Activated T-helper 1 cell treated with anti-CD3 and anti-CD28 coated beads, Interleukin-12 subunit alpha, Interleukin-12 subunit beta, Interleukin-2, Interleukin-4 antibody, amounts not matched to agents 30 ng/mL and 10 ng/mL and 1 ng/mL, durations not matched to agents 14 hours and 24 hours and 36 hours (primary cell): Measurements from ENCODE around the gene MPRIP. TPM values are rescaled to one million over a fixed set of nuclear protein-coding genes. Genes with fewer than 3 reads are reported as not detected.
A peak's percentile ranks its signal among the peaks of the same experiment; 100 is the strongest.
"Not testable (repeated sequence)": the region's sequence is repeated elsewhere in the genome, so short reads cannot be mapped to it uniquely, and the experiment has no call there.

Source experiments
- DNase-seq: peaks from one replicate; pipeline ENCODE4 v3.0.0; 2021; ENCODE audit warnings: low spot score
- H3K27ac Mint-ChIP-seq: one replicate; pipeline ENCODE4 v1.8.0; 2021; ENCODE audit warnings: mild to moderate bottlenecking, mixed read lengths
- H3K27me3 Mint-ChIP-seq: one replicate; pipeline ENCODE4 v1.8.0; 2022; ENCODE audit warnings: mild to moderate bottlenecking, moderate library complexity, mixed read lengths; ENCODE audit not compliant: insufficient read depth
- H3K36me3 Mint-ChIP-seq: one replicate; pipeline ENCODE4 v1.8.0; 2021; ENCODE audit warnings: low read depth, mixed read lengths
- H3K4me1 Mint-ChIP-seq: one replicate; pipeline ENCODE4 v1.8.0; 2021; ENCODE audit warnings: low read depth, mixed read lengths
- H3K4me3 Mint-ChIP-seq: one replicate; pipeline ENCODE4 v1.8.0; 2021; ENCODE audit warnings: mild to moderate bottlenecking, moderate library complexity, mixed read lengths
- H3K9me3 Mint-ChIP-seq: one replicate; pipeline ENCODE4 v1.8.0; 2021; ENCODE audit warnings: mixed read lengths
- intact Hi-C: fragments of 100-400 bp; cut with micrococcal nuclease; formaldehyde crosslinking; loops from one replicate; pipeline ENCODE4 v1.15.1; 2024
- total RNA-seq: library from RNA; stranded (reverse); gene quantifications from 2 replicates; pipeline ENCODE4 v1.2.3, GENCODE V29; 2022

The MPRIP gene
- total RNA-seq, 1 donor from 2014 or later: 175 TPM

DNA sequence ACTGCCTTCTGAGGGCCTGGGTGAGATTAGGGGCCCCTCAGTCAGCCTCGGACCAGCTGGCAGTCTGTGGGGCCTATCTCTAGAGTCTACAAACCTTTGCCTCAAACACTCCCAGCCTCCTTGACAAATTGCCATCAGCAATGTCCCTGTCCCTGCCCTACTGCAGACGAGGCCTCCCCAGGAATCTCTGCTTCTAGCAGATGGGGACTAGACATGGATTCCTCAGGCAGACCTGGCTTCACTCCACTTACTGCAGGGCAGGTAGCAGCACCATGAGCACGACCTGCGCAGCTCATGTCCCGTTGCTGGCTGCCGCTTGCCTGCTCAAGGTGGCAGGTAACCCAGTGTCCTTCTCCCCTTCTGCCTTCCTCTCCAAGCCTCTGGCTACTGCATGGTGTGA lies 114.8 kb downstream of the MPRIP start:
- DNase-seq: no peak
- Mint-ChIP-seq H3K4me1 (peaks cover 34% of the 10 kb centered on the region), H3K36me3 (peaks cover 39% of the 10 kb centered on the region), H3K27me3 (no peaks in the 10 kb centered on the region), H3K27ac (no peak overlapping the region), H3K9me3 (no peaks in the 10 kb centered on the region), H3K4me3 (no peak overlapping the region)
- intact Hi-C loops: no loop called here

DNA sequence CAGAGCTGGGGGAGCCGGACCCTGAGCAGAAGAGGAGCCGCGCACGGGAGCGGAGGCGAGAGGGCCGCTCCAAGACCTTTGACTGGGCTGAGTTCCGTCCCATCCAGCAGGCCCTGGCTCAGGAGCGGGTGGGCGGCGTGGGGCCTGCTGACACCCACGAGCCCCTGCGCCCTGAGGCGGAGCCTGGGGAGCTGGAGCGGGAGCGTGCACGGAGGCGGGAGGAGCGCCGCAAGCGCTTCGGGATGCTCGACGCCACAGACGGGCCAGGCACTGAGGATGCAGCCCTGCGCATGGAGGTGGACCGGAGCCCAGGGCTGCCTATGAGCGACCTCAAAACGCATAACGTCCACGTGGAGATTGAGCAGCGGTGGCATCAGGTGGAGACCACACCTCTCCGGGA lies 116.2 kb downstream of the MPRIP start:
- H3K27ac Mint-ChIP-seq, intact Hi-C loops: not testable (repeated sequence)
- H3K36me3 Mint-ChIP-seq: peaks cover 35% of the 10 kb centered on the region

DNA sequence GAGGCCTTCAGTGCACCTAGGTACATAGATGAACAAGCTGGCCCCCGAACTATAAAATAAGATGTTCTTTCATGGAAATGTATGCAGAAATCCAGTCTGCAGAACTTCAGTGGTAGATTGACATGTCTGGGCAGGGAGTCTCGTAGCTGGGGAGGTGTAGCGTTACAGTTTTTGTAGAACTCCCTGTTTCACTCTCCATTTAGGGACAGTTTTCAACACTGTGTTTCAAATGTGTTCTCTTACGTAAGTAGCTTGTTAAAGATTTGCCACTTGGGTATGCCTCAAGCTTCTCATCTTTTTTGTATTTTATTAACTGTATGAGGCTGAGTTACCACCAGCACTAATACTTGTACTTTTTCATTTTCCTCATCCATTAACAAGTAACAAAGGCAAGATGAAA lies 117.3 kb downstream of the MPRIP start:
- intact Hi-C loops: no loop called here
- Mint-ChIP-seq H3K4me3 (no peak overlapping the region), H3K36me3 (peaks cover 27% of the 10 kb centered on the region), H3K27ac (no peak overlapping the region), H3K4me1 (peaks cover 11% of the 10 kb centered on the region), H3K9me3 (no peaks in the 10 kb centered on the region), H3K27me3 (no peaks in the 10 kb centered on the region)
- no peak for DNase-seq

More for the DNA sequence above, 116.2 kb downstream of the MPRIP start:
- not testable (repeated sequence) for H3K9me3 Mint-ChIP-seq, H3K4me3 Mint-ChIP-seq, H3K27me3 Mint-ChIP-seq, DNase-seq
- H3K4me1 Mint-ChIP-seq: peaks cover 21% of the 10 kb centered on the region

DNA sequence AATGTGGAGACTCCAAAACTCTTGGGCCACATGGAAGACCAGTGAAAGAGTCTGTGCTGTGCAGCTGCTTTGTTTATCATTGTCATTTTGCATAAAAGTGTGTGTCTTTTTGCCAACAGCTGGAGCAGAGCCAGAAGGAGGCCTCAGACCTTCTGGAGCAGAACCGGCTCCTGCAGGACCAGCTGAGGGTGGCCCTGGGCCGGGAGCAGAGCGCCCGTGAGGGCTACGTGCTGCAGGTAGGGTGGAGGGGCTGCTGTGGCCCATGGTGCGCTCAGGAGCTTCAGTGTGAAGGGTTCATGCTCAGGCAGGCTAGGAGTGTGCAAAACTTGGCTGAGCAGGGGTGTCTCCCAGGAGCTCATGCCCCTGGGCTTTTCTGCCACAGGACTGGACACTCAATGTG lies 118.9 kb downstream of the MPRIP start:
- DNase-seq: no peak
- Mint-ChIP-seq H3K27me3 (no peaks in the 10 kb centered on the region), H3K4me3 (no peak overlapping the region), H3K36me3 (peaks cover 20% of the 10 kb centered on the region), H3K4me1 (no peaks in the 10 kb centered on the region), H3K9me3 (no peaks in the 10 kb centered on the region), H3K27ac (no peak overlapping the region)
- intact Hi-C loops: no loop called here

DNA sequence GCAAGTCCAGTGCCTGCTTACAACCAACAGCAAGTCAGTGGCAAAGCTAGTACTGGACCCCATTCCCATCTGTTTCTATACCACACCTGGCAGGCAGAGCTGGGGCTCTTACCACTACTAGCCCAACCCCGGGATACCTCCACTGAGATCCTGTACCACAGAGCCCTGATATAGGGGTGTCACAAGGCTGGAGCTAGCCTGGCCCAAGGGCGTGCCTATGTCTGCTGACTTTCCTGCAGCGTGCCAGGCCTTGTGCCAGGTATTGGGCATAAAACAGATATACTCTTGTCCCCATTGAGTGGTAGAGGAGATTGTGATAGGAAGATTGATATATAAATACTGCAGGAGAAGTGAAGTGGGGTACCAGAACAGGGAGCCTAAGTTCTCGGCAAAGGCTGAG lies 119.5 kb downstream of the MPRIP start:
- intact Hi-C loops: no loop called here
- H3K4me1 Mint-ChIP-seq: no peaks in the 10 kb centered on the region
- no peaks in the 10 kb centered on the region for H3K27me3 Mint-ChIP-seq
- H3K36me3 Mint-ChIP-seq: peaks cover 18% of the 10 kb centered on the region
- H3K27ac Mint-ChIP-seq: no peak overlapping the region
- H3K4me3 Mint-ChIP-seq: no peak overlapping the region
- no peaks in the 10 kb centered on the region for H3K9me3 Mint-ChIP-seq
- DNase-seq: no peak

DNA sequence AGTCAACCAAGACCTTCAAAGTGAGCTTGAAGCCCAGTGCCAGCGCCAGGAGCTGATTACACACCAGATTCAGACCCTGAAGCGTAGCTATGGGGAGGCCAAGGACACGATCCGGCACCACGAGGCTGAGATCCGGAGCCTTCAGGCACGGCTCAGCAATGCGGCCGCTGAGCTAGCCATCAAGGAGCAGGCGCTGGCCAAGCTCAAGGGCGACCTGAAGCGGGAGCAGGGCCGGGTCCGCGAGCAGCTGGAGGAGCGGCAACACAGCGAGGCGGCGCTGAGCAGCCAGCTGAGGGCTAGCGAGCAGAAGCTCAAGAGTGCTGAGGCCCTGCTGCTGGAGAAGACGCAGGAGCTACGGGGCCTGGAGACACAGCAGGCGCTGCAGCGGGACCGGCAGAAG lies 121.9 kb downstream of the MPRIP start:
- Mint-ChIP-seq H3K9me3 (no peaks in the 10 kb centered on the region), H3K4me3 (no peak overlapping the region), H3K27ac (no peak overlapping the region), H3K4me1 (peaks cover 7% of the 10 kb centered on the region), H3K27me3 (no peaks in the 10 kb centered on the region), H3K36me3 (peaks cover 27% of the 10 kb centered on the region)
- DNase-seq: no peak
- intact Hi-C loops: no loop called here

DNA sequence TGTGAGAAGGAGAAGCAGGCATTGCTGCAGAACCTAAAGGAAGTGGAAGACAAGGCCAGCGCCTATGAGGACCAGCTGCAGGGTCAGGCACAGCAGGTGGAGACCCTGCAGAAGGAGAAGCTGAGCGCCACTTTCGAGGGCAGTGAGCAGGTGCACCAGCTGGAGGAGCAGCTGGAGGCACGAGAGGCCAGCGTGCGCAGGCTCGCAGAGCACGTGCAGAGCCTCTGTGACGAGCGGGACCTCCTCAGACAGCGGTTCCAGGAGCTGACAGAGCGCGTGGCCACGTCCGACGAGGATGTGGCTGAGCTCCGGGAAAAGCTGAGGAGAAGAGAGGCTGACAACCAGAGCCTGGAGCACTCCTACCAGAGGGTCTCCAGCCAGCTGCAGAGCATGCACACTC lies 122.4 kb downstream of the MPRIP start:
- Mint-ChIP-seq H3K9me3 (no peaks in the 10 kb centered on the region), H3K4me1 (peaks cover 7% of the 10 kb centered on the region), H3K27ac (no peak overlapping the region), H3K4me3 (no peak overlapping the region), H3K27me3 (no peaks in the 10 kb centered on the region), H3K36me3 (peaks cover 24% of the 10 kb centered on the region)
- no peak for DNase-seq
- intact Hi-C loops: no loop called here

DNA sequence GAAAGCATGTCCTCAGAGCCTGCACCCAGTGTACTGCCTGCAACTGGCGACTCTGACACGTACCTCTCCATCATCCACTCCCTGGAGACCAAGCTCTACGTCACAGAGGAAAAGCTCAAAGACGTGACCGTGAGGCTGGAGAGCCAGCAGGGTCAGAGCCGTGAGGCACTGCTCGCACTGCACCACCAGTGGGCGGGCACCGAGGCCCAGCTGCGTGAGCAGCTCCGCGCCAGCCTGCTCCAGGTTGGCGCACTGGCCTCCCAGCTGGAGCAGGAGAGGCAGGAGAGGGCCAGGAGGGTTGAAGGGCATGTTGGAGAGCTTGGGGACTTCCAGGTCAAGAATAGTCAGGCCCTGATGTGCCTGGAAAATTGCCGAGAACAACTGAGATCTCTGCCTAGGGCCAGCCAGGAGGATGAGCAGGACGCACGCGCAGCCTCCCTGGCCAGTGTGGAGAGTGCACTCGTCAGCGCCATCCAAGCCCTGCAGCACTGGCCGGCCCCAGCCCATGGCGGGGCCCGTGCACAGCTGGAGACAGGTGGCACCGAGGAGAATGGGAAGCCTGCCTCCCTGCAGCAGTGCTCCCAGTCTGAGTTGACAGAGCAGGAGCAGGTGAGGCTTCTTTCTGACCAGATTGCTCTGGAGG lies 123.5 kb downstream of the MPRIP start:
- intact Hi-C loops: no loop called here
- H3K9me3 Mint-ChIP-seq: no peaks in the 10 kb centered on the region
- peaks cover 9% of the 10 kb centered on the region for H3K4me1 Mint-ChIP-seq
- DNase-seq: no peak
- H3K4me3 Mint-ChIP-seq: no peak overlapping the region
- H3K27ac Mint-ChIP-seq: no peak overlapping the region
- no peaks in the 10 kb centered on the region for H3K27me3 Mint-ChIP-seq
- peaks cover 24% of the 10 kb centered on the region for H3K36me3 Mint-ChIP-seq

DNA sequence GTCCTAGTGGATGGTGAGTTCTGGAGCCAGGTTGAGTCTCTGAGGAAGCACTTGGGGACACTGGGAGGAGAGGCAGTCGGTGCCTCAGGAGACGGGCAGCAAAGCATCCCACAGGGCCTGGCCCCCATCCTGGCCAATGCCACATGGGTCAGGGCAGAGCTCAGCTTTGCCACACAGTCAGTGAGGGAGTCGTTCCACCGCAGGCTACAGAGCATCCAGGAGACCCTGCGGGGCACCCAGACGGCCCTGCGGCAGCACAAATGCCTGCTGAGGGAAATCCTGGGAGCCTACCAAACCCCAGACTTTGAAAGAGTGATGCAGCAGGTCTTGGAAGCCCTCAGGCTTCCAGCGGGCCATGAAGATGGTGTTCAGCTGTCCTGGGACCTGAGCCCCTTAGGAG lies 124.2 kb downstream of the MPRIP start:
- Mint-ChIP-seq H3K27me3 (no peaks in the 10 kb centered on the region), H3K9me3 (no peaks in the 10 kb centered on the region), H3K27ac (no peak overlapping the region), H3K36me3 (peaks cover 26% of the 10 kb centered on the region), H3K4me1 (peaks cover 15% of the 10 kb centered on the region), H3K4me3 (no peak overlapping the region)
- no peak for DNase-seq
- intact Hi-C loops: no loop called here

DNA sequence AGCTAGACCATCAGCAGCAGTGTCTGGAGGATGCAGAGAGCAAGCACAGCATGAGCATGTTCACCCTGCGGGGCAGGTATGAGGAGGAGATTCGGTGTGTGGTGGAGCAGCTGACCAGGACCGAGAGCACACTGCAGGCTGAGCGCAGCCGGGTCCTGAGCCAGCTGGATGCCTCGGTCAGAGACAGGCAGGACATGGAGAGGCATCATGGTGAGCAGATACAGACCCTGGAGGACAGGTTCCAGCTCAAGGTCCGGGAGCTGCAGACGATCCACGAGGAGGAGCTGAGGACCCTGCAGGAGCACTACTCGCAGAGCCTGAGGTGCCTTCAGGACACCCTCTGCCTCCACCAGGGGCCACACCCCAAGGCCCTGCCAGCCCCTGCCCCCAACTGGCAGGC lies 125.1 kb downstream of the MPRIP start:
- peaks cover 20% of the 10 kb centered on the region for H3K4me1 Mint-ChIP-seq
- intact Hi-C loops: no loop called here
- H3K27ac Mint-ChIP-seq: peak overlapping the region; percentile 48
- peaks cover 27% of the 10 kb centered on the region for H3K36me3 Mint-ChIP-seq
- H3K9me3 Mint-ChIP-seq: no peaks in the 10 kb centered on the region
- DNase-seq: no peak
- H3K4me3 Mint-ChIP-seq: no peak overlapping the region
- no peaks in the 10 kb centered on the region for H3K27me3 Mint-ChIP-seq

DNA sequence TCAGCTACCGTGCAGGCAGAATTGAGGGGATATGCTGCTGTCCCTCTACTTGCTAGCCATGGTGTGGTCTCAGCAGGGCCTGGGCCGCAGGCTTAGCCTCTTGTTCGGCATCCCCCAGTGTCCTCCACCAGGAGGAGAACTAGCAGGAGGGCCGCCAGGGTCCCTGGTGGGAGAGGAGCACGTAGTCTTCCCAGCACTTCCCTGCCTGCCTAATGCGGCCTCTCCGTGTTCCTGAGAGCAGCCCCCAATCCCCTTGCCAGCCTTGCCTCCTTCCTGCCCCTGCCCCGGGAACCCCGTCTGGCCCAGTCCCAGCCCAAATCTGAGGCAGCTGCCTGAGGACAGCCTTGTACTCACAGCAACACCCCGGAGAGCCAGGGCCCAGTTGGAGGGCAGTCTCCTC lies 125.7 kb downstream of the MPRIP start:
- intact Hi-C loops: no loop called here
- Mint-ChIP-seq H3K27me3 (no peaks in the 10 kb centered on the region), H3K27ac (no peak overlapping the region), H3K36me3 (peaks cover 31% of the 10 kb centered on the region), H3K9me3 (no peaks in the 10 kb centered on the region), H3K4me1 (peaks cover 26% of the 10 kb centered on the region), H3K4me3 (no peak overlapping the region)
- no peak for DNase-seq

DNA sequence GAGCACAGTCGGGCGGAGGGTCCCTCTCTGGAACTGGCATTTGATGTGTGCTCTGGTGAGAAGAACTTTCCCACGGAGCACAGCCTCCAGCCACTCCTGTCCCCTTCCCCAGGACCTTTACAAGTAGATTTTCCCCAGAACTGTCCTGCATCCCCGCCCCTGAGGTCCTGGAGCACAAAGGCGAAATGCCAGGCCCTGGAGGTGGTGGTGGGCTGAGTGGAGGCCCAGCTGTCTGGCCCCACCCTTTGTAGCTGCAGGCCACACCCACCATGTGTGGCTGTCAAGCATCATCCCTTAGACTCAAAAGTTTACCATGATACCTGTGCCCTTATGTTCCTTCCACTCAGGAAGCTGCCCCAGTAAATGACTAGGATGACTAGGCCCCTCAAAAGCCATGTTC lies 126.1 kb downstream of the MPRIP start:
- no peak overlapping the region for H3K27ac Mint-ChIP-seq
- intact Hi-C loops: no loop called here
- no peaks in the 10 kb centered on the region for H3K27me3 Mint-ChIP-seq
- H3K4me1 Mint-ChIP-seq: peaks cover 31% of the 10 kb centered on the region
- no peak for DNase-seq
- H3K36me3 Mint-ChIP-seq: peaks cover 31% of the 10 kb centered on the region
- no peak overlapping the region for H3K4me3 Mint-ChIP-seq
- H3K9me3 Mint-ChIP-seq: no peaks in the 10 kb centered on the region

DNA sequence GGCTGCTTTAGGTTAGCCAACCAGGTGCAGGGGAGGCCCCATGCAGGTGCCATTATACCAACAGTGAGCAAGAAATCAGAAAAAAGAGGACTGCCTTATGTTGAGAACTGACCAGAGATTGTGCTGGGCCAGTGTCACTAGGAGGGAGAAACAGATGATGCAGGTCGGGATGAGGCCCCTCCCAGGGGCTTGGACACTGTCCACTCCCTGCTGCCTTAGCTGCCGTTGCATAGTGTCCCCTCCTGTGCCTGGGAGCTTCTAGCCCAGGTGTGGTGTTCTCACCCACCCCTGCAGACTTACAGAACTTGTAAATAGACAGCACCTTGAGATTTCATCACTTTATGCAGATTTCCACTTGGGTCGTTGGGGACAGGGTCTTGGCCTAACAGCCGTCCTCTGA lies 127.1 kb downstream of the MPRIP start:
- H3K27me3 Mint-ChIP-seq: no peaks in the 10 kb centered on the region
- no peak for DNase-seq
- H3K36me3 Mint-ChIP-seq: peaks cover 30% of the 10 kb centered on the region
- no peak overlapping the region for H3K4me3 Mint-ChIP-seq
- intact Hi-C loops: no loop called here
- no peaks in the 10 kb centered on the region for H3K9me3 Mint-ChIP-seq
- peaks cover 33% of the 10 kb centered on the region for H3K4me1 Mint-ChIP-seq
- no peak overlapping the region for H3K27ac Mint-ChIP-seq

DNA sequence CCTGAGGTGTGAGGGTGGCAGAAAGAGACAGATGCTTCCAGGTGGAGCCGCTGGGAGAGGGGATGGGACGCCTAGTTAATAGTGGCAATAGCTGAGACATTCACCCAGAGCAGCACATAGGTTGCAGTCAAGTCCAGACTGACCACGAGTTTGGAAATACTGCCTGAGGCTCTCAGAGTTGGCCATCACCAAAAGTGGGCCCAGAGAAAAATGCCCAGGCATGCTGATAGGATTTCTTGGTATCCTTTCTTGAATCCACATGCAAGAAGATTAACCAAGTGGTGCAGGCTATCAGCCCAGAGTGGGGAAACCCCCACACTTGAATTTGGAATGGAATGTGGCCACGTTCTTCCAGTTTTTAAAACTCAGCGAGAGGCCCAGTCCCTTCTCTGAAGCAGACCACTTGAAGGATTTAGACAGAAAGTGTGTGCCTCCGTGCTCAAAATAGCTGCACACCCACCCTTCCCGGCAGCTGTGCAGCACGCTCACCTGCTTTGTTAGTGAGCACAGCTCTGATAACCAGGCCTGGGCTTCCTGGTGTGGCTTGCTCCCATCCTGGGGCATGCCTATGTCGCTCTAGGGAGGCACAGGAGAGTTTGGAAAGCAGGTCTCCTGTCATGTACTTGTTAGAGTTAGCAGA lies 128.2 kb downstream of the MPRIP start:
- DNase-seq: no peak
- intact Hi-C loops: no loop called here
- H3K4me3 Mint-ChIP-seq: no peak overlapping the region
- no peak overlapping the region for H3K27ac Mint-ChIP-seq
- H3K4me1 Mint-ChIP-seq: peaks cover 35% of the 10 kb centered on the region
- peaks cover 29% of the 10 kb centered on the region for H3K36me3 Mint-ChIP-seq
- no peaks in the 10 kb centered on the region for H3K27me3 Mint-ChIP-seq
- no peaks in the 10 kb centered on the region for H3K9me3 Mint-ChIP-seq
